Transverse colon (tissue), 3 donors: ENCODE results near the gene HPDL.

ENCODE experiments used
- CTCF ChIP-seq, 5 experiments: fragments of 200-600 bp in 3 of 5; fragments of 450-650 bp in 2 of 5; sonication (generic) in 3 of 5; IDR thresholded peaks; 1 replicate in 2 of 5; 2 replicates in 3 of 5; pipeline ENCODE4 v1.5.1; 2016 to 2017; ENCODE audit warnings: antibody characterized with exemption in 5 of 5, inconsistent platforms in 3 of 5, mild to moderate bottlenecking in 2 of 5, moderate library complexity in 1 of 5
- POLR2A ChIP-seq: fragments of 450-650 bp; IDR thresholded peaks from one replicate; pipeline ENCODE4 v1.6.1; 2016; ENCODE audit warnings: antibody characterized with exemption, mild to moderate bottlenecking, moderate library complexity

- no peak for TF ChIP-seq CTCF (IDR thresholded peaks at IDR 0.05)
- no peak for TF ChIP-seq POLR2A
These were observed 716 bp upstream of the HPDL start for GRCh38 chr1:45325851-45326506.
